NCI-H128 (cell line): ENCODE data around the gene COPRS.
"Not testable (repeated sequence)": the region's sequence is repeated elsewhere in the genome, so short reads cannot be mapped to it uniquely, and the experiment has no call there.

Experiments used
- DNase-seq: peaks from one replicate; lab custom pipeline; 2025; ENCODE audit not compliant: unreplicated experiment; lab: John Stamatoyannopoulos, UW

Gene COPRS

DNA sequence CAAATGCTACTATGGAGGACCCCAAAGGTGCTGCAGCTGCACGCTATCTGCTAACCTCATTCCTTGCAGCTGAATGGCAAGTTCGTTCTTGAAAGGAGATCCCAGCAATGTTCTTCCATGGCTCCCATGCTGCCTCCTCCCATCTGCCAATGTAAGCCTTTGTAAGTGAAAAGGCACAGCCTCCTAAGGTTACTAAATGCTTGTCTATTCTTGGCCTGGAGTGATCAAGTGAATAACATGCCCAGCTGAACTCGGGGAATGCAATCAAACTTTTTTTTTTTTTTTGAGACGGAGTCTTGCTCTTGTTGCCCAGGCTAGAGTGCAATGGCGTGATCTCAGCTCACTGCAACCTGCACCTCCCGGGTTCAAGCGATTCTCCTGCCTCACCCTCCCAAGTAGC is 49.2 kb downstream of the COPRS start:
- not testable (repeated sequence) for DNase-seq

DNA sequence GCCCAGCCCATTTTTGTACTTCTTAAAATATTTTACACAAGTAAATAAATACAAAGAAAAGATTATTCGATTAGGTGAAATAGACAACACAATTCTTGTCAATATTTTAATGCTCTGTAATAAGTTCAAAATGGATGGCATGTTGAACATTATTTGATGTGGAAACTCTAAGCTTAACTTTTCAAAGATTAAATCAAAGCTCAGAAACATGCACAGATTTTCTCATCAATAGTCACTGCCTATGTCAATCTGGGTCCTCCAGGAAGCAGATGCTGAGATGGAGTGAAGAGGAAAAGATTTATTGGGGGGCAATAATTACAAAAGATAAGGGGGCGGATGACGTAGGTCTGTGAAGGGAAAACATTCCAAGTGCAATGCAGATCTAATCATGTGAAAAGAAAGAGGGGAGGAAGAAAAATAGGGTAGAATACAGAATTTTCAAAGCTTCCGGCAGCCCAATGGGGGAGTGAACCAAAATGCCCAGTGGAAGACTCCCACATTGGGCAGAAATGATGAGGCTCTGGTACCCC is 50.5 kb downstream of the COPRS start:
- DNase-seq = no peak

DNA sequence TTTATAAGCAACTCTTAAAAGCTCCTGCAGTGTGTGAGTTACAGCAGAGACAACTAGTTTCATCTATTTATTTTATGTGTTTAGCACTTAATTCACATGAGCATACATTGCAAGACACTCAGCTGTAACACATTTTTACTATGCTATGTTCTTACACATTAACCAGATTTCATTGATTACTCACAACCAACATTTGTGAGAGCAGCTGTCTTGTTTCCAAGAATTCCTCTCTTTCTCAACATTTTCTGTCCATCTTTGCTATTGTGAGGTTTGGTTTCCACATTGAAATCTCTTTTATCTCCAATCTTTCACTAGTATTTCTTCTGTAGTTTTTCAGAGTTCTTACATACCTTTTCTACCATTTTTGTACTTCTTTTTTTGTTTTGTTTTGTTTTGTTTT is 51.2 kb downstream of the COPRS start:
- DNase-seq = no peak

DNA sequence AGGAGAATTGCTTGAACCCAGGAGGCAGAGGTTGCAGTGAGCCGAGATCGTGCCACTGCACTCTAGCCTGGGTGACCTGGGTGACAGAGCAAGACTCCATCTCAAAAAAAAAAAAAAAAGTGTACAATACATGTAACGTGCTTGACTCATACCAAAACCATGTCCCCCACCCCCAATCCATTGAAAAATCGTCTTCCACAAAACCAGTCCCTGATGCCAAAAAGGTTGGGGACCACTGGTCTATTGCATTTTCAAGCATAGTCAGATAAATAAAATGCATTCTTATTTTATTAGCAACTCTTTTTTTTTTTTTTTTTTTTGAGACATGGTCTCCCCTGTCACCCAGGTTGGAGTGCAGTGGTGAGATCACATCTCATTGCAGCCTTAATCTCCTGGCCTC is 52.1 kb downstream of the COPRS start:
- no peak for DNase-seq

DNA sequence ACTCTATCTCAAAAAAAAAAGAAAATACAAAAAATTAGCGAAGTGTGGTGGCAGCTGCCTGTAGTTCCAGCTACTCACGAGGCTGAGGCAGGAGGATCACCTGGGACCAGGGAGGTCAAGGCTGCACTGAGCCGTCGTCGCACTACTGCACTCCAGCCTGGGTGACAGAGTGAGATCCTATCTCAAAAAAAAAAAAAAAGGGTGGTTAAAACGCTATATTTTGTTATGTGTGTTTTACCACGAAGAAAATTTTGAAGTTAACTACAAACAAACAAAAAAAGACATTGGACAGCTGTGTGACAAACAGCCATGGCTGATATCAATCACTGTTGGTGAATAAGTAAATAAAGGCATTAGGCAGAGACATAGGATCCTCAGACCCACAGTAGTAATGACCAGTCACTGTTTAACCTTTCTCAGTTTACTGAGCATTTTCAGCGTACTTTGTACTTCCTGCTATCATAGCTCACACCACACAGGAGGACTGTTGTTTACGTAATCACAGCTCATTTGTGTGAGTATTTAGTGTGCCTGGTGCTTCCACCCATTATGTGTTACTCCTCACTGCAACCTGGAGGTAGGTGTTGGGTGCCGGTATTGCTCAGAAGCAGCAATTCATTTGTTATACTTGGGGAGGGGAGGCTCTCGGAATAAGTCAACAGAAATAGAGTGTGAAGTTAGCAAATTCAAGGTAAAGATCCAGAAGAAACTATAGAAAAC is 55.4 kb downstream of the COPRS start:
- no peak for DNase-seq

DNA sequence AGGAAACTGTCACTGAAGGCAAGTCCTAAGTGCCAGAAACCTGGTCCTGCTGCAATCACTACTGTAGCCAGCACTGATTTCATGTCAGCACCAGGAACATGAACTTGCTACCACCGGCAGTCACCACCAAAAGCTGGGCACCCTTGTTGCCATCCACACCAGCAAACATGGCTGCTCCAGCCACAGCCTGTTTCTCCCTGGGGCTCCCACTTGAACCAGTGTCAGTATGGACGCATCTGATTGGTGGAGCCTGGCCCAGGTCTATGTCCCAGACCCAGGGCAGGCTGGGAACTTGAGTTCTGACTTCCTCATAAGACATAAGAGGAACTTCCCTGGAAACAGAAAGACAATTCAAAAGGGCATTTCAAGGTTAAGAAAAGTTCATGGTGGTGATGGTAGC is 56.5 kb downstream of the COPRS start:
- no peak for DNase-seq
